Measurements from ENCODE around the gene SETD1B.

The SETD1B gene

DNA sequence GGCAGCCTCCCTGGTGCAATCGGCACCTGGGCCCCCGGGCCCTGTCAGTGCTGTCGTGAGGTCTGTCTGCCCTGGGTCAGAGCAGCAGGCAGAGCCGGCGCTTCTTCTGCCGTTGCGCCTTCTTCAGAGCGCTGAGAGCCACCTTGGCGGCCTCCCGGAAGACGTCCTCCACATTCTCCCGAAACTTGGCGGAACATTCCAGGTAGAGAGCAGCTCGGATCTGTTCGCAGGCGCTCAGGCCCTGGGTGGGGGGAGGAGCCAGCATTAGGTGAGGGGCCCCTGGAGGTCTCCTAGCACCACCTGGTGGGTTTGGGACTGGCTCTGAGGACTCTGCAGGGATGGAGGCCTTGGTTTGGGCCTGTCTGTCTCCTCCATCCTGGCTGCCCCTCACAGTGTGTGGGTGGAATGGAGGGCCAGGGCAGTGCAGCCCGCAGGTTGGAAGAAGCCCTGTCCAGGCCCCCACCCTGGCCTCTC, 24.4 kb upstream of the SETD1B start:
- no peak for DNase-seq
- peaks cover 0 to 46% (median 20%) of the 10 kb centered on the region in 4 experiments for H3K36me3 ChIP-seq (ENCODE audit: control insufficient read depth in 4 of 4, insufficient read depth in 4 of 4, low read length in 3 of 4)
- CTCF ChIA-PET: interaction anchor here (1.2 to 17.2 kb wide), 4 partner anchors 14 to 36 kb away, joined by 3 to 405 read pairs (median 12); partner anchors contain the start of gene RHOF
- POLR2A ChIA-PET: interaction anchor here (1.1 to 3.7 kb wide), 2 partner anchors 15 to 82 kb away, joined by 3 to 34 read pairs; partner anchors contain the start of gene RHOF
- H3K27me3 ChIP-seq (replicated peaks in 2 of 5; ENCODE audit: control insufficient read depth in 4 of 5, insufficient read depth in 5 of 5, low read length in 4 of 5): no peaks in the 10 kb centered on the region
- no peak overlapping the region for H3K4me3 ChIP-seq (ENCODE audit: control insufficient read depth in 1 of 7, extremely low read depth in 1 of 7, insufficient read depth in 4 of 7, low read depth in 2 of 7, low read length in 6 of 7)
- 97% methylated on average over 17 of the region's 17 CpGs for WGBS (ENCODE audit: insufficient coverage)
- no peak overlapping the region for H3K27ac ChIP-seq (ENCODE audit: insufficient read depth in 1 of 2, low read depth in 1 of 2, low read length in 2 of 2, poor library complexity in 1 of 2, severe bottlenecking in 2 of 2)
- peaks cover 0 to 41% (median 30%) of the 10 kb centered on the region in 4 experiments for H3K4me1 ChIP-seq (ENCODE audit: control extremely low read depth in 1 of 4, control insufficient read depth in 4 of 4, insufficient read depth in 4 of 4, low read length in 3 of 4)
- no peaks in the 10 kb centered on the region for H3K9me3 ChIP-seq (ENCODE audit: control extremely low read depth in 1 of 5, control insufficient read depth in 4 of 5, insufficient read depth in 2 of 5, low read depth in 1 of 5, low read length in 4 of 5)

DNA sequence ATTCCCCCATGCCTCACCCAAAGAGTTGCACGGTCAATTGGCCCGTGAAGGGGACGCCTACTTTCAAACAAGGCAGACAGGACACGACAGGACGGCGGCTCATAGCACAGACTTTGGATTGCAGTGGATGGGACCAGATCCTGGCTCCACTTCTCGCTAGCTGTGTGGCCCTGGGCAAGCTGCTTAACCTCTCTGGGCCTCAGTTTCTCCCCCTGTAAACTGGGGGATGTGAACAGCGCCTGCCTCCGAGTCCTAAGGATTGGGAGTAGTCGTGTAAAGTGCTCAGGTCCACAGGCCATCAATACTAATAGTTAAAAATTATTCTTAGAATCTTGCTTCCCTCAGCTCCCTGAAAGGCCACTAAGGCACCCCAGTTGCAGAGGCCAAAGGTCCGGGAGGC, 23.4 kb upstream of the SETD1B start:
- DNase-seq: no peak
- ChIA-PET POLR2A (interaction anchor here (2.3 kb wide), 1 partner anchor 13 kb away, joined by 18 read pairs; the partner anchor contains the start of gene RHOF), CTCF (interaction anchor here (1.4 to 17.2 kb wide), 3 partner anchors 13 to 68 kb away, joined by 6 to 405 read pairs (median 20); partner anchors contain the start of genes RHOF and TMEM120B)
- no peaks in the 10 kb centered on the region for H3K9me3 ChIP-seq (ENCODE audit: control extremely low read depth in 1 of 5, control insufficient read depth in 4 of 5, insufficient read depth in 2 of 5, low read depth in 1 of 5, low read length in 4 of 5)
- no peak overlapping the region for H3K4me3 ChIP-seq (ENCODE audit: control insufficient read depth in 1 of 7, extremely low read depth in 1 of 7, insufficient read depth in 4 of 7, low read depth in 2 of 7, low read length in 6 of 7)
- no peak overlapping the region for H3K27ac ChIP-seq (ENCODE audit: insufficient read depth in 1 of 2, low read depth in 1 of 2, low read length in 2 of 2, poor library complexity in 1 of 2, severe bottlenecking in 2 of 2)
- peaks cover 0 to 42% (median 30%) of the 10 kb centered on the region in 4 experiments for H3K4me1 ChIP-seq (ENCODE audit: control extremely low read depth in 1 of 4, control insufficient read depth in 4 of 4, insufficient read depth in 4 of 4, low read length in 3 of 4)
- H3K36me3 ChIP-seq (ENCODE audit: control insufficient read depth in 4 of 4, insufficient read depth in 4 of 4, low read length in 3 of 4): peaks cover 0 to 53% (median 20%) of the 10 kb centered on the region in 4 experiments
- no peaks in the 10 kb centered on the region for H3K27me3 ChIP-seq (replicated peaks in 2 of 5; ENCODE audit: control insufficient read depth in 4 of 5, insufficient read depth in 5 of 5, low read length in 4 of 5)
- 100% methylated on average over 2 of the region's 11 CpGs for WGBS (ENCODE audit: insufficient coverage)

DNA sequence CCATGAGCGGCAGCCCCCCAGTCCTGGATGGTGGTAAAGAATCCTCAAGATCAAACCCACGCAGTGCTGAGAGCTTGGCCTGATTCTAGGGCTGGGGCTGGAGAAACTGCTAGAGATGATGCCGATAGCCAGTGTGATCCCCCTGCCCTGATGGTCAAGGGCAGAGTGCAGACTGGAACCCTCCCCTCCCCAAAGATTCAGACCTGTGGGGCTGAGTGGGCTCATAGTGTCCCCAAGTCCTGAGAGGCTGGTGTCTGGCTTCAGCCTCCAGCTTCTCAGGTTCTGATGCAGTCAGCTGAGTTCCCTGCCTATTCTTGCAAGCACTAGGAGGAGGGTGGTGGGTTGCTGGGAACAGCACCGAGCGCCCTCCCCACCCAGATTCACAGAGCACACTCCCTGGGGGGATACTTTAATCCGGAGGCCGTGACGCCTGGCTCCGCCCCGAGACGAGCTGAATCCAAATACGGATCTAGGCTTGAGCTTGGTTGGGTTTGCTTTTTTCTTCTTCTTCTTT, 22.3 kb upstream of the SETD1B start:
- Histone ChIP-seq H3K27me3 (replicated peaks in 2 of 5; ENCODE audit: control insufficient read depth in 4 of 5, insufficient read depth in 5 of 5, low read length in 4 of 5) (no peaks in the 10 kb centered on the region), H3K4me1 (ENCODE audit: control extremely low read depth in 1 of 4, control insufficient read depth in 4 of 4, insufficient read depth in 4 of 4, low read length in 3 of 4) (peaks cover 0 to 39% (median 28%) of the 10 kb centered on the region in 4 experiments), H3K36me3 (ENCODE audit: control insufficient read depth in 4 of 4, insufficient read depth in 4 of 4, low read length in 3 of 4) (peaks cover 0 to 53% (median 22%) of the 10 kb centered on the region in 4 experiments), H3K9me3 (ENCODE audit: control extremely low read depth in 1 of 5, control insufficient read depth in 4 of 5, insufficient read depth in 2 of 5, low read depth in 1 of 5, low read length in 4 of 5) (no peaks in the 10 kb centered on the region), H3K27ac (ENCODE audit: insufficient read depth in 1 of 2, low read depth in 1 of 2, low read length in 2 of 2, poor library complexity in 1 of 2, severe bottlenecking in 2 of 2) (peak overlapping the region; percentile 27 to 73), H3K4me3 (ENCODE audit: control insufficient read depth in 1 of 7, extremely low read depth in 1 of 7, insufficient read depth in 4 of 7, low read depth in 2 of 7, low read length in 6 of 7) (peak overlapping the region in 1 of 7 experiments; percentile 25)
- CTCF ChIA-PET: interaction anchor here (0.6 to 17.2 kb wide), 8 partner anchors 8 to 69 kb away, joined by 3 to 405 read pairs (median 6); partner anchors contain the start of genes RHOF and TMEM120B
- DNase-seq: no peak
- POLR2A ChIA-PET: interaction anchor here (0.6 to 2.3 kb wide), 8 partner anchors 8 to 77 kb away, joined by 3 to 18 read pairs (median 4); partner anchors contain the start of genes RHOF and TMEM120B
- WGBS (ENCODE audit: insufficient coverage): 54% methylated on average over 9 of the region's 12 CpGs

DNA sequence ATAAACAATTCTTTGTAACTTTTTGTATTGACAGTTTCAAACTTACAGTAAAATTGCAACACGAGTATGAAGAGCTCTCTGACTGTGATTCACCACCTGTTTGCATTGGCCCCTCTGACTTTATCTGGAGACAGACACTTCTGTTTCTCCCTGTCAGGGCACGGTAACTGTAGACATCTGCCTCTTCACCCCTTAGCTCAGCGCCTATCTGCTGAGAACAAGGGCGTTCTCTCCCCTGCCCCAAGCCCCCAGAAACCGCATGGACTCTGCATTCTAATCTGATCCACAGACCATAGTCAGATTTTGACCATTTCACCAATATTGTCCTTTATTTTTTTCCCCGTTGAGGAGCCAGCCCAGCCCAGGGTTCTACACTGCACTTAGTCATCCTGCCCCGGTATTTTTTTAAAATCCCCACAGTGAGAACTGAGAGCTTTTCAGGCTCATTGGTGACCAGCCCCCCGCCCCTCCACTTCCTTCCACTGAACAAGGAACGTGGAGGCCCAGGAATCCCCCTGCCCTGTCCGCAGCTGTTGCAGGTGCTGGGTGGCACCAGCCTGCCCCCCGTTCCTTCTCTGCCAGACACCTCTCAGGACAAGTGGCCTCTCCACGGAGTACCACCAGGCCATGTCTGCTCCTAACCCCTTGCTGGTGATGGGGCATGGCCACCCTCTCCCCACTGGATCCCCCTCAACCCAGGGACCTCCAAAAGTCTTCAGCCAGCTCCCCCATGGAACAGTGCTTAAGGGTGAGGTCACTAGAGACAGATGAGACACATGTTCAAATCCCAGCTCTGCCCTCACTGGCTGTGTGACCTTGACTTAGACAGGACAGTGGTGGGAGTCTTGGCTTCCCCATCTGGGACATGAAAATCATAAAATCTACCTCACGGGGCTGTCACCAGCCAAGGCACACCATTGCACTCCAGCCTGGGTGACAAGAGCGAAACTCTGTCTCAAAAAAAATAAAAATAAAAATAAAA, 21.5 kb upstream of the SETD1B start:
- no peaks in the 10 kb centered on the region for H3K27me3 ChIP-seq (replicated peaks in 2 of 5; ENCODE audit: control insufficient read depth in 4 of 5, insufficient read depth in 5 of 5, low read length in 4 of 5)
- POLR2A ChIA-PET: interaction anchor here (0.6 to 2.3 kb wide), 8 partner anchors 7 to 78 kb away, joined by 3 to 18 read pairs (median 4); partner anchors contain the start of genes RHOF and TMEM120B
- no peaks in the 10 kb centered on the region for H3K9me3 ChIP-seq (ENCODE audit: control extremely low read depth in 1 of 5, control insufficient read depth in 4 of 5, insufficient read depth in 2 of 5, low read depth in 1 of 5, low read length in 4 of 5)
- H3K4me3 ChIP-seq (ENCODE audit: control insufficient read depth in 1 of 7, extremely low read depth in 1 of 7, insufficient read depth in 4 of 7, low read depth in 2 of 7, low read length in 6 of 7): peak overlapping the region in 2 of 7 experiments; percentile 25 to 33
- peaks cover 0 to 56% (median 23%) of the 10 kb centered on the region in 4 experiments for H3K36me3 ChIP-seq (ENCODE audit: control insufficient read depth in 4 of 4, insufficient read depth in 4 of 4, low read length in 3 of 4)
- H3K4me1 ChIP-seq (ENCODE audit: control extremely low read depth in 1 of 4, control insufficient read depth in 4 of 4, insufficient read depth in 4 of 4, low read length in 3 of 4): peaks cover 0 to 46% (median 34%) of the 10 kb centered on the region in 4 experiments
- peak overlapping the region; percentile 27 to 73 for H3K27ac ChIP-seq (ENCODE audit: insufficient read depth in 1 of 2, low read depth in 1 of 2, low read length in 2 of 2, poor library complexity in 1 of 2, severe bottlenecking in 2 of 2)
- peak; percentile 48 to 86 (median 82) for DNase-seq
- WGBS (ENCODE audit: insufficient coverage): 5% methylated on average over 10 of the region's 14 CpGs
- CTCF ChIA-PET: interaction anchor here (0.6 to 17.2 kb wide), 8 partner anchors 9 to 111 kb away, joined by 3 to 405 read pairs (median 6); partner anchors contain the start of gene RHOF

DNA sequence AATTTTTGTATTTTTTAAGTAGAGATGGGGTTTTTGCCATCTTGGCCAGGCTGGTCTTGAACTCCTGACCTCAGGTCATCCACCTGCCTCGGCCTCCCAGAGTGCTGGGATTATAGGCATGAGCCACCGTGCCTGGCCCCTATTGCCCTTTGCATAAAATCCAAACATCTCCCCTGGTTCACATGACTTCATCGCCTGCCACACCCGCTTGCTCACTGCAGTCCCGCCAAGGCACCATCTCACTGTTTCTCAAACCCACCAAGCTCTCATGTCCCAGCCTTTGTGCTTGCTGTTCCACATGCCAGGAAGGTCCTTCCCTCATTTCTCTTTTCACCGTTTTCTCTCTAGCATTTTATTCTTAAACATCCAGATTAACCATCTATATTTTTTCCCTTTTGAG, 20.0 kb upstream of the SETD1B start:
- ChIA-PET CTCF (interaction anchor here (0.7 to 17.2 kb wide), 3 partner anchors 8 to 27 kb away, joined by 3 to 405 read pairs (median 3); partner anchors contain the start of gene RHOF), POLR2A (interaction anchor here (1.2 kb wide), 1 partner anchor 9 kb away, joined by 3 read pairs; the partner anchor contains the start of gene RHOF)
- Histone ChIP-seq H3K27me3 (replicated peaks in 2 of 5; ENCODE audit: control insufficient read depth in 4 of 5, insufficient read depth in 5 of 5, low read length in 4 of 5) (no peaks in the 10 kb centered on the region), H3K36me3 (ENCODE audit: control insufficient read depth in 4 of 4, insufficient read depth in 4 of 4, low read length in 3 of 4) (peaks cover 0 to 54% (median 19%) of the 10 kb centered on the region in 4 experiments), H3K9me3 (ENCODE audit: control extremely low read depth in 1 of 5, control insufficient read depth in 4 of 5, insufficient read depth in 2 of 5, low read depth in 1 of 5, low read length in 4 of 5) (no peaks in the 10 kb centered on the region), H3K27ac (ENCODE audit: insufficient read depth in 1 of 2, low read depth in 1 of 2, low read length in 2 of 2, poor library complexity in 1 of 2, severe bottlenecking in 2 of 2) (no peak overlapping the region), H3K4me1 (ENCODE audit: control extremely low read depth in 1 of 4, control insufficient read depth in 4 of 4, insufficient read depth in 4 of 4, low read length in 3 of 4) (peaks cover 0 to 56% (median 45%) of the 10 kb centered on the region in 4 experiments), H3K4me3 (ENCODE audit: control insufficient read depth in 1 of 7, extremely low read depth in 1 of 7, insufficient read depth in 4 of 7, low read depth in 2 of 7, low read length in 6 of 7) (no peak overlapping the region)
- 92% methylated on average over 6 of the region's 6 CpGs for WGBS (ENCODE audit: insufficient coverage)
- DNase-seq: no peak

DNA sequence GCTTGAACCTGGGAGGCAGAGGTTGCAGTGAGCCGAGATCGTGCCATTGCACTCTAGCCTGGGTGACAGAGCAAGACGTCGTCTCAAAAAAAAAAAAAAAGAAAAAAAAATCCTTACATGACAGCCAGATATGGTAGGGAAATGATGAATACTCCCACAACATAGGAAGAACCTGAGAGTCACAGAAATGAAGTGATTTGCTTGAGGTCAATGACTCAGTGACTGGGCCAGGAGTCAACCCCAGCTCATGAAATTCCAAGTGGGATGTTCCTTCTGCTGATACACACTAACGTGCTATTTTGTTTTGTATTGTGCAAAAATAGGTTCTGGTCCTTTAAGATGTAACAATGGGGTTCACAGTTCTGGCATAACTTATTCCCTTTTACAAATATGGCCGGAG, 19.3 kb upstream of the SETD1B start:
- Histone ChIP-seq H3K36me3 (ENCODE audit: control insufficient read depth in 4 of 4, insufficient read depth in 4 of 4, low read length in 3 of 4) (peaks cover 0 to 47% (median 15%) of the 10 kb centered on the region in 4 experiments), H3K27me3 (replicated peaks in 2 of 5; ENCODE audit: control insufficient read depth in 4 of 5, insufficient read depth in 5 of 5, low read length in 4 of 5) (no peaks in the 10 kb centered on the region), H3K4me3 (ENCODE audit: control insufficient read depth in 1 of 7, extremely low read depth in 1 of 7, insufficient read depth in 4 of 7, low read depth in 2 of 7, low read length in 6 of 7) (no peak overlapping the region), H3K9me3 (ENCODE audit: control extremely low read depth in 1 of 5, control insufficient read depth in 4 of 5, insufficient read depth in 2 of 5, low read depth in 1 of 5, low read length in 4 of 5) (no peaks in the 10 kb centered on the region), H3K27ac (ENCODE audit: insufficient read depth in 1 of 2, low read depth in 1 of 2, low read length in 2 of 2, poor library complexity in 1 of 2, severe bottlenecking in 2 of 2) (no peak overlapping the region), H3K4me1 (ENCODE audit: control extremely low read depth in 1 of 4, control insufficient read depth in 4 of 4, insufficient read depth in 4 of 4, low read length in 3 of 4) (peaks cover 0 to 56% (median 50%) of the 10 kb centered on the region in 4 experiments)
- no peak for DNase-seq
- POLR2A ChIA-PET: interaction anchor here (0.6 to 1.2 kb wide), 2 partner anchors 8 to 1449 kb away, joined by 3 read pairs; partner anchors contain the start of genes MPHOSPH9, MTRFR and RHOF
- CTCF ChIA-PET: interaction anchor here (1.2 to 17.2 kb wide), 2 partner anchors 9 kb away, joined by 3 to 405 read pairs; partner anchors contain the start of gene RHOF
- no CpG with 5 or more reads among the region's 6 CpGs for WGBS (ENCODE audit: insufficient coverage)

Measured in common myeloid progenitor, CD34-positive (primary cell).